ENCODE data around the gene GALNT6. TPM values are rescaled to one million over a fixed set of nuclear protein-coding genes. Genes with fewer than 3 reads are reported as not detected.
A peak's percentile ranks its signal among the peaks of the same experiment; 100 is the strongest.

GALNT6 gene
- total and polyA plus RNA-seq, 9 of the 15 experiments (the other 6 are each of a cell fraction or from before 2014, with no cell fraction given), result 1.5 to 8.6 (median 5.1) TPM

DNA sequence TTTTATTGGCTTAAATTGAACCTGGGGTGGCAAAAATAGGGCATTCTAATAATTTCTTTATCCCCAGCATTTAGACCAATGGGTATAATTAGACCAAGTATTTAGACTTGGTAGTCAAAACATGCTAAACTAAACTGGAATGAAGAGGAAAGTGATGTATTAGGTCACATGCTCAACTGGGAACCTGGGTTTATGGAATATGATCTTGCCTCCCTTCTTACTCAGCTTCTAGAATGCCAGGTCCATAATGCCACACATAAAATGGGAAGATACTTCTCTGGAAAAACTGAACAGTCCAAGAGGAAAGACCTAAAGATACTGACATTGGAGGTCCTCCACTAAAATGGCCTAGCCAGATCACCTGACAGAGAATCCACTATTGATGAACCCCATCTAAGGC is 61.0 kb downstream of the GALNT6 start:
- H3K4me1 ChIP-seq (replicated peaks in 1 of 2; ENCODE audit: control insufficient read depth in 2 of 2, insufficient read depth in 2 of 2, low read length in 2 of 2), result peaks cover 27 to 45% of the 10 kb centered on the region in 2 experiments
- no peak for TF ChIP-seq ZKSCAN8 (CRISPR knock-in tag; IDR thresholded peaks at IDR 0.05)
- no peak for TF ChIP-seq FUS (optimal IDR thresholded peaks at IDR 0.05; ENCODE audit: low read depth, low read length)
- no peak for TF ChIP-seq SMAD4 (CRISPR knock-in tag; conservative IDR thresholded peaks at IDR 0.05)
- TF ChIP-seq NCOA2 (IDR thresholded peaks at IDR 0.05; ENCODE audit: partially characterized antibody in 2 of 2), result no peak
- no peak for TF ChIP-seq JUN (IDR thresholded peaks at IDR 0.05; ENCODE audit: borderline replicate concordance, low read depth, low read length)
- no peak for TF ChIP-seq JUN (CRISPR knock-in tag; IDR thresholded peaks at IDR 0.05; ENCODE audit: borderline replicate concordance)
- no peak for TF ChIP-seq SMARCB1 (IDR thresholded peaks at IDR 0.05; ENCODE audit: insufficient read length, low read depth)
- no peak for TF ChIP-seq FOSL1 (tag; conservative IDR thresholded peaks at IDR 0.05)
- TF ChIP-seq, protein P1, sequence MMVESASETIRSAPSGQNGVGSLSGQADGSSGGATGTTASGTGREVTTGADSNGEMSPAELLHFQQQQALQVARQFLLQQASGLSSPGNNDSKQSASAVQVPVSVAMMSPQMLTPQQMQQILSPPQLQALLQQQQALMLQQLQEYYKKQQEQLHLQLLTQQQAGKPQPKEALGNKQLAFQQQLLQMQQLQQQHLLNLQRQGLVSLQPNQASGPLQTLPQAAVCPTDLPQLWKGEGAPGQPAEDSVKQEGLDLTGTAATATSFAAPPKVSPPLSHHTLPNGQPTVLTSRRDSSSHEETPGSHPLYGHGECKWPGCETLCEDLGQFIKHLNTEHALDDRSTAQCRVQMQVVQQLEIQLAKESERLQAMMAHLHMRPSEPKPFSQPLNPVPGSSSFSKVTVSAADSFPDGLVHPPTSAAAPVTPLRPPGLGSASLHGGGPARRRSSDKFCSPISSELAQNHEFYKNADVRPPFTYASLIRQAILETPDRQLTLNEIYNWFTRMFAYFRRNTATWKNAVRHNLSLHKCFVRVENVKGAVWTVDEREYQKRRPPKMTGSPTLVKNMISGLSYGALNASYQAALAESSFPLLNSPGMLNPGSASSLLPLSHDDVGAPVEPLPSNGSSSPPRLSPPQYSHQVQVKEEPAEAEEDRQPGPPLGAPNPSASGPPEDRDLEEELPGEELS (CRISPR knock-in tag; IDR thresholded peaks at IDR 0.05; ENCODE audit: borderline replicate concordance), result no peak
- TF ChIP-seq, protein P2, sequence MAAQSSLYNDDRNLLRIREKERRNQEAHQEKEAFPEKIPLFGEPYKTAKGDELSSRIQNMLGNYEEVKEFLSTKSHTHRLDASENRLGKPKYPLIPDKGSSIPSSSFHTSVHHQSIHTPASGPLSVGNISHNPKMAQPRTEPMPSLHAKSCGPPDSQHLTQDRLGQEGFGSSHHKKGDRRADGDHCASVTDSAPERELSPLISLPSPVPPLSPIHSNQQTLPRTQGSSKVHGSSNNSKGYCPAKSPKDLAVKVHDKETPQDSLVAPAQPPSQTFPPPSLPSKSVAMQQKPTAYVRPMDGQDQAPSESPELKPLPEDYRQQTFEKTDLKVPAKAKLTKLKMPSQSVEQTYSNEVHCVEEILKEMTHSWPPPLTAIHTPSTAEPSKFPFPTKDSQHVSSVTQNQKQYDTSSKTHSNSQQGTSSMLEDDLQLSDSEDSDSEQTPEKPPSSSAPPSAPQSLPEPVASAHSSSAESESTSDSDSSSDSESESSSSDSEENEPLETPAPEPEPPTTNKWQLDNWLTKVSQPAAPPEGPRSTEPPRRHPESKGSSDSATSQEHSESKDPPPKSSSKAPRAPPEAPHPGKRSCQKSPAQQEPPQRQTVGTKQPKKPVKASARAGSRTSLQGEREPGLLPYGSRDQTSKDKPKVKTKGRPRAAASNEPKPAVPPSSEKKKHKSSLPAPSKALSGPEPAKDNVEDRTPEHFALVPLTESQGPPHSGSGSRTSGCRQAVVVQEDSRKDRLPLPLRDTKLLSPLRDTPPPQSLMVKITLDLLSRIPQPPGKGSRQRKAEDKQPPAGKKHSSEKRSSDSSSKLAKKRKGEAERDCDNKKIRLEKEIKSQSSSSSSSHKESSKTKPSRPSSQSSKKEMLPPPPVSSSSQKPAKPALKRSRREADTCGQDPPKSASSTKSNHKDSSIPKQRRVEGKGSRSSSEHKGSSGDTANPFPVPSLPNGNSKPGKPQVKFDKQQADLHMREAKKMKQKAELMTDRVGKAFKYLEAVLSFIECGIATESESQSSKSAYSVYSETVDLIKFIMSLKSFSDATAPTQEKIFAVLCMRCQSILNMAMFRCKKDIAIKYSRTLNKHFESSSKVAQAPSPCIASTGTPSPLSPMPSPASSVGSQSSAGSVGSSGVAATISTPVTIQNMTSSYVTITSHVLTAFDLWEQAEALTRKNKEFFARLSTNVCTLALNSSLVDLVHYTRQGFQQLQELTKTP (IDR thresholded peaks at IDR 0.05; ENCODE audit: low read depth in 1 of 2, partially characterized antibody in 2 of 2), result no peak
- TF ChIP-seq, protein P3, sequence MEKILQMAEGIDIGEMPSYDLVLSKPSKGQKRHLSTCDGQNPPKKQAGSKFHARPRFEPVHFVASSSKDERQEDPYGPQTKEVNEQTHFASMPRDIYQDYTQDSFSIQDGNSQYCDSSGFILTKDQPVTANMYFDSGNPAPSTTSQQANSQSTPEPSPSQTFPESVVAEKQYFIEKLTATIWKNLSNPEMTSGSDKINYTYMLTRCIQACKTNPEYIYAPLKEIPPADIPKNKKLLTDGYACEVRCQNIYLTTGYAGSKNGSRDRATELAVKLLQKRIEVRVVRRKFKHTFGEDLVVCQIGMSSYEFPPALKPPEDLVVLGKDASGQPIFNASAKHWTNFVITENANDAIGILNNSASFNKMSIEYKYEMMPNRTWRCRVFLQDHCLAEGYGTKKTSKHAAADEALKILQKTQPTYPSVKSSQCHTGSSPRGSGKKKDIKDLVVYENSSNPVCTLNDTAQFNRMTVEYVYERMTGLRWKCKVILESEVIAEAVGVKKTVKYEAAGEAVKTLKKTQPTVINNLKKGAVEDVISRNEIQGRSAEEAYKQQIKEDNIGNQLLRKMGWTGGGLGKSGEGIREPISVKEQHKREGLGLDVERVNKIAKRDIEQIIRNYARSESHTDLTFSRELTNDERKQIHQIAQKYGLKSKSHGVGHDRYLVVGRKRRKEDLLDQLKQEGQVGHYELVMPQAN (IDR thresholded peaks at IDR 0.05; ENCODE audit: borderline replicate concordance), result no peak
- TF ChIP-seq SNIP1 (IDR thresholded peaks at IDR 0.05; ENCODE audit: low read depth), result no peak
- no peak for TF ChIP-seq SOX6 (IDR thresholded peaks at IDR 0.05)
- TF ChIP-seq NFYB (IDR thresholded peaks at IDR 0.05; ENCODE audit: extremely low read depth, insufficient read length), result no peak

More for the DNA sequence above, 61.0 kb downstream of the GALNT6 start:
- in situ Hi-C loops (cut with MboI), result no loop called here
- no peaks in the 10 kb centered on the region for H3K9me3 ChIP-seq (replicated peaks; ENCODE audit: control insufficient read depth, insufficient read depth, low read depth, low read length)
- H3K27me3 ChIP-seq (ENCODE audit: control insufficient read depth in 2 of 2, insufficient read depth in 2 of 2, low read length in 2 of 2), result no peaks in the 10 kb centered on the region
- H2AFZ ChIP-seq (ENCODE audit: low read depth, low read length), result peak overlapping the region; percentile 95
- intact Hi-C loops (cut with micrococcal nuclease), result no loop called here
- H3K79me2 ChIP-seq (ENCODE audit: control insufficient read depth, insufficient read depth, low read length), result no peaks in the 10 kb centered on the region
- H4K20me1 ChIP-seq (replicated peaks; ENCODE audit: control insufficient read depth, insufficient read depth, low read length), result no peaks in the 10 kb centered on the region
- ATAC-seq (no peak), FAIRE-seq (no peak), DNase-seq (ENCODE audit: extremely low read depth in 1 of 4, low spot score in 3 of 4) (no peak)
- no peak overlapping the region for H3K9ac ChIP-seq (ENCODE audit: insufficient read depth in 1 of 2, low read depth in 2 of 2, low read length in 2 of 2)
- no peaks in the 10 kb centered on the region for H3K9me1 ChIP-seq (ENCODE audit: control insufficient read depth, insufficient read depth, low read length)
- ChIA-PET CTCF (ENCODE audit: low intra/inter-chr PET ratio) (no interaction called here), POLR2A (interaction anchor here (0.5 to 1.2 kb wide), 2 partner anchors 9 to 10 kb away, joined by 3 to 5 read pairs; no protein-coding TSS in a partner anchor)
- no peak overlapping the region for H3K4me2 ChIP-seq (ENCODE audit: insufficient read depth, low read length)
- no peaks in the 10 kb centered on the region for H3K36me3 ChIP-seq (ENCODE audit: control insufficient read depth, insufficient read depth, low read length)
- no TSS peak for BruUV-seq (replicated peaks)
- no peak overlapping the region for H3K4me3 ChIP-seq
- no peak overlapping the region for H3K27ac ChIP-seq (ENCODE audit: extremely low read depth, low read depth, low read length)
